ENCODE results near the gene ELL2. TPM values are rescaled to one million over a fixed set of nuclear protein-coding genes. Genes with fewer than 3 reads are reported as not detected.

Gene ELL2
- total and polyA plus RNA-seq, 9 of the 15 experiments (the other 6 are each of a cell fraction or from before 2014, with no cell fraction given): 4.3 to 18.3 (median 14.5) TPM

DNA sequence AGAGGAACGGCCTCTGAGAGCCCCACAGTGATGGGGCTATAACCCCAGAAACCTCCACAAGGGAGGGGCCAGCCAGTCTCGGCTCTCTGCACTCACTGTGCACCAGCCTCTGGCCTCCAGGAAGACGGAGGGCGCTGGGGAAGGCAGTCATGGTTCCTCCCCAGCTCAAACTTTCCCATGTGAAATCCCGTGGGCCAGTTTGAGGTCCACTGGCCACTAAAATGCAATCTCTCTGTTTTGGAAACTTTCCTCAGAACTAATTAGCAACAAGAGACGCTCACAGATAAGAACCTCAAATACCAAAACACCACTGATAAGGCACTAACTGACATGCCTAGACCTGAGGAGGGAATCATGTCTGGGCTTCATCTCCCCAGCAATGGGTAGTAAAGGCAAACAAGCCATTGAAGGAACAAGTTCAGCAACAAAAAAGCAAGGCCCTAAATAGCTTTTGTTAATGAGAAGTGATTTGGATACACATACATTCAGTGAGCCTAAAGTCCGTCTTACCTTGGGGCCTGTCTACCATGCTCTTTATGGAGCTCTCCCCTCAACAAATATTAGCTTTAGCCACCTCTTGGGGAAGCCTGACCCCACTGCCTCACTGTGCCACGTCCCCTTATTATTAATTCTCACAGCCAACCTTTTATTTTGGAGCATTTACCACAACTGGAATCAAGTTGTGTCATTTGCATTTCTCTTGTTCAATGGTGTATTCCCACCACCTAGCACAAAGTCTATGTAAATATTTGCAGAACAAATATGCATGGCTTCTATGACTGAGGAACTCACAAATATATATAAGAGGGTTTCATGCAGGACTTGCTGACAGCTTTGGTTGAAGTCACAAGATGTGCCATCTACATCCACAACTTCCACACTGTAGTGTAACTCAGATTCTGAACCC, 83.0 kb downstream of the ELL2 start:
- Histone ChIP-seq H2AFZ (ENCODE audit: low read depth, low read length) (0 out of 2 replicates have a peak overlapping the region, but pooled peaks have one; percentile 7), H3K9me1 (ENCODE audit: control insufficient read depth, insufficient read depth, low read length) (no peaks in the 10 kb centered on the region), H3K4me2 (ENCODE audit: insufficient read depth, low read length) (no peak overlapping the region; the same call in 1 of the 2 replicates), H3K9me3 (replicated peaks; ENCODE audit: control insufficient read depth, insufficient read depth, low read depth, low read length) (no peaks in the 10 kb centered on the region), H3K79me2 (ENCODE audit: control insufficient read depth, insufficient read depth, low read length) (no peaks in the 10 kb centered on the region), H3K36me3 (ENCODE audit: control insufficient read depth, insufficient read depth, low read length) (no peaks in the 10 kb centered on the region), H3K9ac (ENCODE audit: insufficient read depth in 1 of 2, low read depth in 2 of 2, low read length in 2 of 2) (no peak overlapping the region), H3K4me3 (no peak overlapping the region), H3K27me3 (ENCODE audit: control insufficient read depth in 2 of 2, insufficient read depth in 2 of 2, low read length in 2 of 2) (0 out of 5 replicates have a peak, but pooled peaks cover 2 to 7% of the 10 kb centered on the region in 2 experiments), H4K20me1 (replicated peaks; ENCODE audit: control insufficient read depth, insufficient read depth, low read length) (peaks cover 6% of the 10 kb centered on the region), H3K4me1 (replicated peaks in 1 of 2; ENCODE audit: control insufficient read depth in 2 of 2, insufficient read depth in 2 of 2, low read length in 2 of 2) (peaks cover 6 to 7% of the 10 kb centered on the region in 2 experiments; a peak in 3 of 5 replicates), H3K27ac (ENCODE audit: extremely low read depth, low read depth, low read length) (no peak overlapping the region)
- ATAC-seq: peak; percentile 82
- CTCF ChIA-PET (ENCODE audit: low intra/inter-chr PET ratio): no interaction called here
- peak; percentile 83 for FAIRE-seq
- DNase-seq (ENCODE audit: extremely low read depth in 1 of 4, low spot score in 3 of 4): peak in 1 of 4 experiments; percentile 34
- intact Hi-C loops (cut with micrococcal nuclease): no loop called here
- 12% methylated on average over 6 of the region's 8 CpGs for WGBS (ENCODE audit: insufficient coverage, low coverage, missing lambda C conversion rate)
- no TSS peak for BruUV-seq (replicated peaks)
- POLR2A ChIA-PET: interaction anchor here (0.6 to 1.4 kb wide), 3 partner anchors 8 to 218 kb away, joined by 3 to 6 read pairs (median 3); no protein-coding TSS in a partner anchor
- in situ Hi-C loops (cut with MboI): no loop called here
- TF ChIP-seq RCOR1 (IDR thresholded peaks at IDR 0.05; ENCODE audit: borderline replicate concordance in 1 of 2, low read depth in 2 of 2, low read length in 2 of 2) (peak in 1 of 2 experiments; percentile 66; a peak in 1 of 4 replicates), ZNF76 (CRISPR knock-in tag; IDR thresholded peaks at IDR 0.05; ENCODE audit: borderline replicate concordance) (no peak), RFX1 (IDR thresholded peaks at IDR 0.05) (no peak), HEY1 (CRISPR knock-in tag; IDR thresholded peaks at IDR 0.05; ENCODE audit: borderline replicate concordance) (0 out of 2 replicates have a peak, but pooled peaks have one; percentile 11), TEAD1 (CRISPR knock-in tag; IDR thresholded peaks at IDR 0.05) (peak in 1 of 2 experiments; percentile 90; a peak in 2 of 4 replicates), NFATC3 (IDR thresholded peaks at IDR 0.05) (peak; percentile 56; the same call in 1 of the 2 replicates), SRSF1 (IDR thresholded peaks at IDR 0.05; ENCODE audit: low read depth, low read length) (no peak), HDAC6 (IDR thresholded peaks at IDR 0.05; ENCODE audit: low read depth, low read length) (no peak), ETV6 (IDR thresholded peaks at IDR 0.05; ENCODE audit: borderline replicate concordance in 1 of 2, low read depth in 2 of 2, low read length in 1 of 2) (no peak), ETV6 (CRISPR knock-in tag; IDR thresholded peaks at IDR 0.05; ENCODE audit: borderline replicate concordance) (no peak), TEAD4 (IDR thresholded peaks at IDR 0.05; ENCODE audit: low read length) (peak; percentile 65; the same call in 1 of the 2 replicates), TEAD4 (CRISPR knock-in tag; IDR thresholded peaks at IDR 0.05; ENCODE audit: borderline replicate concordance) (no peak), MEF2A (IDR thresholded peaks at IDR 0.05; ENCODE audit: control insufficient read depth, low read depth, low read length) (no peak), ZNF134 (CRISPR knock-in tag; conservative IDR thresholded peaks at IDR 0.05) (no peak), HMGN3 (IDR thresholded peaks at IDR 0.05; ENCODE audit: borderline replicate concordance, extremely low read depth, insufficient read length, low read depth, low read length) (no peak), MAZ (CRISPR knock-in tag; conservative IDR thresholded peaks at IDR 0.05 in 1 of 2, IDR thresholded peaks at IDR 0.05 in 1 of 2) (peak in 1 of 2 experiments; percentile 46; a peak in 2 of 4 replicates), ZNF764 (CRISPR knock-in tag; IDR thresholded peaks at IDR 0.05; ENCODE audit: low read depth) (no peak), RNF2 (IDR thresholded peaks at IDR 0.05) (no peak), MXI1 (IDR thresholded peaks at IDR 0.05; ENCODE audit: low read depth, low read length) (no peak), CXXC5 (CRISPR knock-in tag; IDR thresholded peaks at IDR 0.05) (peak; percentile 85), KLF1 (tag; IDR thresholded peaks at IDR 0.05) (no peak), RBM15 (IDR thresholded peaks at IDR 0.05; ENCODE audit: insufficient read depth, low read length) (no peak), DMBX1 (CRISPR knock-in tag; IDR thresholded peaks at IDR 0.05; ENCODE audit: borderline replicate concordance) (no peak), CCAR2 (IDR thresholded peaks at IDR 0.05; ENCODE audit: low read depth, low read length) (no peak)

Measured in K562 (cell line).